HG02973 (cell line): ENCODE measurements around the gene PLP2.

Experiments used
- ATAC-seq: cut with Tn5 transposase; IDR thresholded peaks from one replicate; pipeline ENCODE4 v1.9.1; 2021; ENCODE audit warnings: moderate library complexity; ENCODE audit not compliant: unreplicated experiment

The PLP2 gene

DNA sequence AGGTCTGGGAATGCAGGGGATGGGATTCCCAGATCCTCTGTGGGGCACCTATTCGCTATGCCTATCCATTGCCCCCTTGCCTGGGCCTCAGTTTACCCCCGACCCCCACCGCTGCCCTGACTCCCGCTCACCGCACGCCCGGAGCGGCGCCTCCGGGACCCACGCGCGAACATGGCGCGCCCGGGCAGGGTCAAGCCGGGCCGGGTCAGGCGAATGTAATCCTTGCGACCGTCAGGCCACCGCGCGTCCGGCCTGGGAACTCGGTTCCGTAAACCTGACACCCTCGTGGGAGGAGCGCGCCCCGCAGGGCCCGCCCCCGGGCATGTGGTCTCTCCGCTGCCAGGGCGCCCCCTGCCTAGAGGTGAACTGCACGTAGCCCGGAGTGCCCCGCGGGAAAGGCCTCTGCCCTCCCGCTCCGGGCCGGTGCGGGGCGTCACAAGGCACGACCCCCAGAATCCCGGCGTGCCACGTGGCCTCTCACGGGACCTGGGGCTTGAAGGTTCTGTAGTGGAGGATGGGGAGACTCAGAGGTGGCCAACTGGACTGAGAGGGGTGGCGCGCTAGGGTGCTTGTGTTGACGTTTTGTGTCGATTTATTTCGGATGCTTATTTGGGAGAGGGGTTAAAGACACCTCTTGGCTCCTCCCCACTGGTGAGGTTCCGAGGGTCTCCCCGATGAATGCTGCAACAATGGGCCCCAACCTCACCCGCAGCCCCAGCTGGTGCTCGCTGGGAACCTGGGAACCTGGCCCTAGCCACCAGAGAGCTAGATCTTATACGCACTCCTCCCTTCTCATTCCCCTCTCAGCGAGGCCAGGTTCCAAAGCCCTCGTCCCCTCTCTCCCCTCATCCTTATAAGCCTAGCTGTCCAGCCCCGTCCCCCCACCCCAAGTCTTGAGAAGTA is 14.7 kb downstream of the PLP2 start, which contains the start of gene PRICKLE3:
Gene PRICKLE3, minus strand, starts transcription at position 249 of the 903 bp plus-strand sequence. Its CDS starts 76 bp downstream, at position 173.
- ATAC-seq: no peak

DNA sequence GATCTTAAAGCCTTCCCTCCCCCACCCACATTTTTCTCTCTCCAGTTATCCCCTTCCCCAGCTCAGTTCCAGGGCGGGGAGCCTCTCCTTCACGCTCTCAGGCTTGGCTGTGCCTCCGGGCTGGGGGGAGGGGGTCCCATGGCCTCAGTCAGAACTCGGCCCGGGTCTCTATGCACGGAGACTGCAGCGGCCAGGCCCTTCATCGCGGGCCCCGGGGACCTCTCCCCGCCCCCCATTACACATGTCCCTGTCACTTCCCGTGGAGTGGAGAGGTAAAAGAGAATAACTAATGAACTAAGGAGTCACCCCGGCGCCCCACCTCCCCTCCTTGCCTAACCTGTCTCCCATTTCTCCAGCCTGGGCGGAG is 15.3 kb downstream of the PLP2 start:
- no peak for ATAC-seq

DNA sequence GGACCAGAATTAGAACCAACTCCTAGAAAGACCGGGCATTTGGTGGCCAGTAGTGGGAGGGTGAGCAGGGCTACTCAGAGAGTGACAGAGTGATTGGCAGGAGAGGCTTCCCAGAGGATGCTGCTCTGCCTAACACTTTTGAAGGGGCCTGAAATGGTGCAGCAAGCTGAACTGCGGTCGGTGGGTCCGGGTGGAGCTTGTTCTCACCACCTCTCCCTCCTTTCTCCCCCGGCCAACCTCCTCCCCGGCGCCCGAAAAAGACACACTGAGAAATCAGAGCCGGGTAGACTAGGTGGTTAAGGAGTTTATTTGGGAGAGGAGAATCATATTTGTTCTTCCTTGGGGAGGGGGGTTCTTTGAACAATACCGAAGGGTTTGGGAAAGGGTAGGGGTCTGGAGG is 15.8 kb downstream of the PLP2 start:
- ATAC-seq: no peak

- no peak for ATAC-seq
These were observed 16.9 kb downstream of the PLP2 start for GRCh38 chrX:49188468-49189076.

DNA sequence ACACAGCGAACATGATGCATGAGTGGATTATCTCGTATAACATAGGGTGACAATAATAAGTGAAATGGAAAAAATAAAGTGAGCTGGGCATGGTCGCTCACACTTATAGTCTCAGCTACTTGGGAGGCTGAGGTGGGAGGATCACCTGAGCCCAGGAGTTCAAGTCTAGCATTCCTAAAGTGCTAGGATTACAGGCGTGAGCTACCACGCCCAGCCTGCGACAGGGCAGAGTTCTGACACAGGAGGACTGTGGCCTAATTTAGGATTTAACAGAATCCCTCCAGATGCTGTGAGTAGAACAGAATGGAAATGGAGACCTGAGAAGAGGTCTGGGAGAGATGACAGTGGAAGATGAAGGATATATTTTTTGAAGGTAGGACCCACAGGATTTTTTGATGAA is 17.9 kb downstream of the PLP2 start:
- no peak for ATAC-seq

DNA sequence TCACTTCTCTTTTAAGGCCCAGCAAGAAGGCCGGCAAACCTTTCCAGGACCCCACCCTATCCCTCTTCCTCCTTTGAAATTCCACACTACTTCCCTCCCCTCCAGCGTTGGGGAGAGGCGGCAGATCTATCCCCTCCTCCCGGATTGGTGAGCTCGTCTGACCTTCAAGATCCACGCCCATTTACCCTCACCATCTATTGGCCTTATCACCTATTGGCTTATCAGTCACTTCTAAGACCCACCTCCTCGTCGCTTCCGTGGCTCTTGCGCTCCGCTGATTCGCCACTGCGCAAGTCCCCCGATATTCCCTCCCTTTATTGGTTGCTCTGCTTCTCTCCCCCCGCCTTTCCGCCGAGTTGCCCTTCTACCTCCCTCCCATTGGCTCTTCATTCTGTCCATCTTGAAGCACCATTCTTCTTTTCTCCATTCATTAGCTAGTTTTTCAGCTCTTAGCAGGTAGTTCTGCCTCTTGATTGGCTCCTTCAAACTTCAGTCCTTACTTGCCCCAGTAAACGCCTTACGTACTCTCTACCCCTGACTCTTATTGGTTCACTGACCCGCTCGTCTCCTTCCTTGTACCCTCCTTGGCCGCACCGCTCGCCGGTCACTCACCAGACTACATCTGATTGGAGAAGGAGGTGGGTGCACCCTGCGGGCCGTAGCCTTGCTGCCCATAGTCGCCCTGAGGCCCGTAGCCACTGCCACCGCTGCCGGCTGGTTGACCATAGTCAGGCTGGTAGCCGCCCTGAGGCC is 19.3 kb downstream of the PLP2 start:
- ATAC-seq: peak; percentile 90

DNA sequence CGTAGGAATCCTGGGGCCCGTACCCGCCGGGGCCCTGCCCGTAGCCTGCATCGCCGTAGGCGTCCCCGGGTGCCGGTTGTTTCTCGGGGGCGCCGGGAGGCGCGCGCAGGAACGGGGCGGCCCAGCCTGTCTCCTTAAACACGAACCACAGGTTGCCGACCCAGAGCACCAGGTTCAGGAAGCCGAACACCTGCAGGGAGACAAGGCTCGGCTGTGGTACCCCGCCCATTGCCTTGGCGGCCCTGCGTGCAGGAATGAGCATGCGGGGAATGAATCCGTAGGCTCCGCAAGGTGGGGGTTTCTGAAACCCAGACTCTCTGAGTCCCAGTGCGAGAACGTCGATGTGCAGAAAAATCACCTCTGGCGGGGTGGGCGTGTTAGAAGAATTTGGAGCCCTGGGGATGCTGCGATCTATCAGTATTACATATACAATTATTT is 19.9 kb downstream of the PLP2 start:
- peak; percentile 15 for ATAC-seq

DNA sequence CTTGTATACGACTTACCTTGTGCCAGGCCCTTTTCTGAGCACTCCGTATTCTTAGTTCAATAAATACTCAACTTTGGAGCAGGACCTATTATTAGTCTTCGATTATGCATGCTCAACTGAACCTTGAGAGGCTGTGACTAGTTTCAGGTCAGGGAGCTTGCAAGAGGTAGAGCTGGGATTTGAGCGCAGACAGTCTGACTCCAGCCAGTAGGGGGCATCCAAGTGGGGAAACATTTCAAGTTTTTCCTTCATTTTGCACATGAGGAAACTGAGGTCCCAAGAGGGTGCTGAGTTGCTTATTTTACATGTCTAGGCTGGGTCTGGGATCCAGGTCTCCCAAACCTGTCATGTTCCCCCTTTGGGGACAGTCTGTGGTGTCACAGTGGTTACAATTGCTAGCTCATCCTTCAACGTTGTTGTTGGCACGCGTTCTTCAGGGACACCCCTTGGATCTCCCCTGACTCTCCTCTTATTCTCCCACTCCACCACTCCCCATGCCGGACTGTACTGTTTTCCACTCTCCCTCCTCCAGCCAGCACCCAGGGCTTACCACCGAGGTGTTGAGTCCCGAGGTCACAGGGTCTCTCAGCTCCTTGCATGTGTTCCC is 21.1 kb downstream of the PLP2 start:
- no peak for ATAC-seq

GRCh38 chrX:49193542-49193964 is 21.9 kb downstream of the PLP2 start:
- no peak for ATAC-seq

GRCh38 chrX:49197543-49198087 is 25.9 kb downstream of the PLP2 start:
- ATAC-seq: no peak

- ATAC-seq: no peak
These were observed 27.0 kb downstream of the PLP2 start for GRCh38 chrX:49198540-49199314.

GRCh38 chrX:49199315-49199595 is 27.6 kb downstream of the PLP2 start:
- ATAC-seq: no peak

- peak; percentile 95 for ATAC-seq
These were observed 28.4 kb downstream of the PLP2 start, which contains the start of gene SYP for GRCh38 chrX:49199906-49200771. Gene SYP, minus strand, starts transcription at chrX:49200193. Its CDS starts 7 bp downstream, at chrX:49200186.

- ATAC-seq: no peak
These were observed 30.3 kb downstream of the PLP2 start for GRCh38 chrX:49202022-49202421.

DNA sequence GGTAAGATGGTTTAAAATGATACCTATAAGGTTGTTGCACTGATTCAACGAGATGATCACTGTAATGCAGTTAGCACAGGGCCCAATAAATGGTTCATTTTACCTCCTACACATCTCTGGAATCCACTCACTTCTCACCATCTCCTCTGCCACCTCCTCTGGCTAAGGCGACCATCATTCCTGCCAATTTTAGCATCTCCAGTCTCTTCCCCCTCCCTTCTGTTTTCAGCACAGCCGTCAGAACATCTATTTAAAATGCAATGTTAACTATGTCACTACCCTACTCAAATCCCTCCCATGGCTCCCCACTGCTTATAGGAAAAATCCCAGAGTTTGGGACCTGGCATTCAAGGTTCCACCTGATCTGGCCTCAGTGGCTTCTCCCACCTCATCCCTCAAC is 31.8 kb downstream of the PLP2 start:
- no peak for ATAC-seq

GRCh38 chrX:49204017-49204416 is 32.3 kb downstream of the PLP2 start:
- no peak for ATAC-seq

GRCh38 chrX:49204709-49205108 is 33.0 kb downstream of the PLP2 start:
- no peak for ATAC-seq

GRCh38 chrX:49205443-49205842 is 33.7 kb downstream of the PLP2 start:
- no peak for ATAC-seq

DNA sequence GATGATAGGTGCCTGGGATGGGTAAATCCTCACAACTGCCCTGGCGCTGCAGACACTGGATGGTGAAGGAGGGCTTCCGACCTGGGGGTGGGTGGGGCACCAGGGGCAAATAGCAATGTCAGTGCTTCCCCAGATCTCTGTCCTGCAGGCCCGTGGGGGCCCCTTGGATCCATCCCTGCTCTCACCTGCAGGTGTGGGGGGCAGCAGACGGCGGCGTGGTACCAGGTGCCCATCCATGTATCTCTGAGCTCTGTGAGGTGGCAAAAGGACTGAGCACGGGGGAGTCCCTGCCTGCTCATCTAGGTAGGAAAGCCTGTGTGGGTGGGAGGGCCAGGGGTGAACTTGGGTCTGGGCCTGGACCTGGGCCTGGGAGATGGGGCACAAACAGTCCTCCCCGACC is 34.8 kb downstream of the PLP2 start:
- no peak for ATAC-seq
